ENCODE data around the gene GABBR2.

DNA sequence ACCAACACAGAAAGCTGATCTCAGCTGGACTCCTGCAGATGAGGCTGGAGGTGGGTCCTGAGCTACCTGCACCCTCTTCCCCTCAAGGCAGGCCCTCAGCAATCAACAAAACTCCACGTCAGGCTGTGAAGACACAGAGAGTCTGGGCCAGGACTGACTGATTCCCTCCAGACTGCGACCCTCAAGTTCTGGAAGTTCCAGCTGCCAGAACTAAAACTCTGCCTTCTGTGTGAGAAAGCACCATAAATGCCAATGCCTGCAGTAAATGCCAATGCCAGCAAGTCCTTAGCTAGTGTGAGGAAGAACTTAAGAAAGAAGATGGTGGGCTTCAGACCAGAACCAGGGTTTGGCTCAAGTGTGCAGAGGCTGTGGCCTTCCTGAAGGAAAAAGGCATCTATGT is 42.5 kb upstream of the GABBR2 start:
- TF ChIP-seq RAD21 (IDR thresholded peaks at IDR 0.05 in 1 of 2, conservative IDR thresholded peaks at IDR 0.05 in 1 of 2; ENCODE audit: low read depth in 2 of 2, low read length in 2 of 2) (no peak), JUN (IDR thresholded peaks at IDR 0.05; ENCODE audit: low read depth, low read length) (no peak), CTCF (IDR thresholded peaks at IDR 0.05; ENCODE audit: control extremely low read depth in 1 of 3, insufficient read depth in 1 of 3, low read depth in 1 of 3, low read length in 3 of 3) (no peak), TAF1 (IDR thresholded peaks at IDR 0.05; ENCODE audit: low read depth, low read length) (no peak), MAFK (IDR thresholded peaks at IDR 0.05; ENCODE audit: low read depth, low read length) (no peak), BCL11A (IDR thresholded peaks at IDR 0.05; ENCODE audit: low read depth in 2 of 2, low read length in 2 of 2) (no peak)

Data from H1 (cell line).